ENCODE results near the gene UBXN6.

Gene UBXN6

DNA sequence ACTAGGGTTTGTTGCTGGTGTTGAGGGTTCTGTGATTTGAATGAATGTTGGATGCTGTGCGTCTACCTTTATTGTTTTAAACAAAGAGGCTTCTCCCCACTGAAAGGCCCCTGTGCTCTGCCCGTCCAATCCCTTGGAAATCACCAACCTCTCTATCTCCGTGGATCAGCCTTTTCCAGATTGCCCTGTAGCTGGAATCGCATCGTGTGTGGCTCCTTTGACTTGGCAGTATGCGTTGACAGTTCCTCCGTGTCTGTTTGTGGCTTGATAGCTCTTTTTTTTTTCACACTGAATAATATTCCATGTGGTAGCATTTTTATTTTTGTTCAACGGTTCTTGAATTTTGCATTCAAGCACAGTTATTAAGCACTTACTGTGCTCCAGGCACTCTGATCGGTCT is 23.2 kb downstream of the UBXN6 start:
- WGBS = 94% methylated on average over 9 of the region's 9 CpGs
- Histone ChIP-seq H3K27me3 (ENCODE audit: control insufficient read depth in 1 of 2, insufficient read depth in 1 of 2, low read length in 2 of 2) (no peaks in the 10 kb centered on the region), H3K23ac (ENCODE audit: low read length in 2 of 2) (no peak overlapping the region), H3K4me2 (ENCODE audit: low read length, poor library complexity, severe bottlenecking) (no peak overlapping the region), H3K79me1 (replicated peaks; ENCODE audit: low read length, poor library complexity, severe bottlenecking) (peaks cover 15% of the 10 kb centered on the region), H2BK120ac (ENCODE audit: low read depth, low read length) (no peak overlapping the region), H3K36me3 (ENCODE audit: control insufficient read depth in 1 of 2, insufficient read depth in 2 of 2, low read depth in 1 of 2, low read length in 2 of 2) (peaks cover 37 to 50% of the 10 kb centered on the region in 2 experiments), H4K8ac (ENCODE audit: low read length) (no peak overlapping the region), H3K14ac (ENCODE audit: low read length in 2 of 2) (no peak overlapping the region), H2AFZ (ENCODE audit: low read depth, low read length) (no peak overlapping the region), H4K91ac (ENCODE audit: low read length) (no peak overlapping the region), H2AK5ac (ENCODE audit: low read length, severe bottlenecking) (no peak overlapping the region), H2BK15ac (ENCODE audit: low read depth, poor library complexity, severe bottlenecking) (no peak overlapping the region), H3K4ac (ENCODE audit: low read depth in 1 of 2, low read length in 2 of 2) (no peak overlapping the region), H2BK5ac (ENCODE audit: low read depth, low read length, poor library complexity, severe bottlenecking) (no peak overlapping the region), H3K4me3 (ENCODE audit: insufficient read depth in 1 of 2, low read depth in 1 of 2, low read length in 2 of 2) (no peak overlapping the region), H3K9me3 (ENCODE audit: control insufficient read depth, low read length) (no peaks in the 10 kb centered on the region), H3K9ac (ENCODE audit: low read length) (no peak overlapping the region), H3K4me1 (ENCODE audit: control insufficient read depth, insufficient read depth, low read depth, low read length) (peaks cover 2% of the 10 kb centered on the region), H2BK12ac (ENCODE audit: low read length in 2 of 2) (no peak overlapping the region), H3K27ac (ENCODE audit: low read length, poor library complexity, severe bottlenecking) (no peak overlapping the region), H3K18ac (ENCODE audit: low read depth in 1 of 2, low read length in 2 of 2) (no peak overlapping the region)
- DNase-seq = no peak

GRCh38 chr19:4432918-4433506 is 24.6 kb downstream of the UBXN6 start:
- Histone ChIP-seq H3K14ac (ENCODE audit: low read length in 2 of 2) (no peak overlapping the region), H3K4me1 (ENCODE audit: control insufficient read depth, insufficient read depth, low read depth, low read length) (peaks cover 2% of the 10 kb centered on the region), H3K9me3 (ENCODE audit: control insufficient read depth, low read length) (no peaks in the 10 kb centered on the region), H3K23ac (ENCODE audit: low read length in 2 of 2) (no peak overlapping the region), H4K91ac (ENCODE audit: low read length) (no peak overlapping the region), H3K4me3 (ENCODE audit: insufficient read depth in 1 of 2, low read depth in 1 of 2, low read length in 2 of 2) (no peak overlapping the region), H2BK15ac (ENCODE audit: low read depth, poor library complexity, severe bottlenecking) (no peak overlapping the region), H2BK12ac (ENCODE audit: low read length in 2 of 2) (no peak overlapping the region), H4K8ac (ENCODE audit: low read length) (no peak overlapping the region), H3K4me2 (ENCODE audit: low read length, poor library complexity, severe bottlenecking) (no peak overlapping the region), H3K27me3 (ENCODE audit: control insufficient read depth in 1 of 2, insufficient read depth in 1 of 2, low read length in 2 of 2) (no peaks in the 10 kb centered on the region), H3K18ac (ENCODE audit: low read depth in 1 of 2, low read length in 2 of 2) (no peak overlapping the region), H2BK5ac (ENCODE audit: low read depth, low read length, poor library complexity, severe bottlenecking) (no peak overlapping the region), H3K9ac (ENCODE audit: low read length) (no peak overlapping the region), H3K27ac (ENCODE audit: low read length, poor library complexity, severe bottlenecking) (no peak overlapping the region), H3K4ac (ENCODE audit: low read depth in 1 of 2, low read length in 2 of 2) (no peak overlapping the region), H2AFZ (ENCODE audit: low read depth, low read length) (no peak overlapping the region), H2AK5ac (ENCODE audit: low read length, severe bottlenecking) (no peak overlapping the region), H3K79me1 (replicated peaks; ENCODE audit: low read length, poor library complexity, severe bottlenecking) (peaks cover 15% of the 10 kb centered on the region), H2BK120ac (ENCODE audit: low read depth, low read length) (no peak overlapping the region), H3K36me3 (ENCODE audit: control insufficient read depth in 1 of 2, insufficient read depth in 2 of 2, low read depth in 1 of 2, low read length in 2 of 2) (peaks cover 44 to 62% of the 10 kb centered on the region in 2 experiments)
- 94% methylated on average over 28 of the region's 28 CpGs for WGBS
- DNase-seq = no peak

GRCh38 chr19:4431808-4432674 is 25.6 kb downstream of the UBXN6 start:
- Histone ChIP-seq H2BK120ac (ENCODE audit: low read depth, low read length) (no peak overlapping the region), H3K4me1 (ENCODE audit: control insufficient read depth, insufficient read depth, low read depth, low read length) (peaks cover 2% of the 10 kb centered on the region), H3K4me3 (ENCODE audit: insufficient read depth in 1 of 2, low read depth in 1 of 2, low read length in 2 of 2) (no peak overlapping the region), H3K18ac (ENCODE audit: low read depth in 1 of 2, low read length in 2 of 2) (no peak overlapping the region), H2BK5ac (ENCODE audit: low read depth, low read length, poor library complexity, severe bottlenecking) (no peak overlapping the region), H3K23ac (ENCODE audit: low read length in 2 of 2) (no peak overlapping the region), H3K9me3 (ENCODE audit: control insufficient read depth, low read length) (no peaks in the 10 kb centered on the region), H3K4me2 (ENCODE audit: low read length, poor library complexity, severe bottlenecking) (no peak overlapping the region), H4K8ac (ENCODE audit: low read length) (no peak overlapping the region), H2AFZ (ENCODE audit: low read depth, low read length) (no peak overlapping the region), H3K4ac (ENCODE audit: low read depth in 1 of 2, low read length in 2 of 2) (no peak overlapping the region), H3K9ac (ENCODE audit: low read length) (no peak overlapping the region), H2BK15ac (ENCODE audit: low read depth, poor library complexity, severe bottlenecking) (no peak overlapping the region), H4K91ac (ENCODE audit: low read length) (no peak overlapping the region), H2BK12ac (ENCODE audit: low read length in 2 of 2) (no peak overlapping the region), H3K79me1 (replicated peaks; ENCODE audit: low read length, poor library complexity, severe bottlenecking) (peaks cover 13% of the 10 kb centered on the region), H3K27ac (ENCODE audit: low read length, poor library complexity, severe bottlenecking) (no peak overlapping the region), H3K27me3 (ENCODE audit: control insufficient read depth in 1 of 2, insufficient read depth in 1 of 2, low read length in 2 of 2) (no peaks in the 10 kb centered on the region), H3K14ac (ENCODE audit: low read length in 2 of 2) (no peak overlapping the region), H3K36me3 (ENCODE audit: control insufficient read depth in 1 of 2, insufficient read depth in 2 of 2, low read depth in 1 of 2, low read length in 2 of 2) (peaks cover 44 to 62% of the 10 kb centered on the region in 2 experiments), H2AK5ac (ENCODE audit: low read length, severe bottlenecking) (no peak overlapping the region)
- no peak for DNase-seq
- WGBS = 96% methylated on average over 26 of the region's 26 CpGs

GRCh38 chr19:4431296-4431695 is 26.3 kb downstream of the UBXN6 start:
- 95% methylated on average over 9 of the region's 9 CpGs for WGBS
- no peaks in the 10 kb centered on the region for H3K9me3 ChIP-seq (ENCODE audit: control insufficient read depth, low read length)
- H3K4me2 ChIP-seq (ENCODE audit: low read length, poor library complexity, severe bottlenecking) = no peak overlapping the region
- peaks cover 44 to 54% of the 10 kb centered on the region in 2 experiments for H3K36me3 ChIP-seq (ENCODE audit: control insufficient read depth in 1 of 2, insufficient read depth in 2 of 2, low read depth in 1 of 2, low read length in 2 of 2)
- H3K4me1 ChIP-seq (ENCODE audit: control insufficient read depth, insufficient read depth, low read depth, low read length) = peaks cover under 1% of the 10 kb centered on the region
- DNase-seq = no peak
- no peak overlapping the region for H3K27ac ChIP-seq (ENCODE audit: low read length, poor library complexity, severe bottlenecking)
- no peak overlapping the region for H3K18ac ChIP-seq (ENCODE audit: low read depth in 1 of 2, low read length in 2 of 2)
- no peak overlapping the region for H3K14ac ChIP-seq (ENCODE audit: low read length in 2 of 2)
- peaks cover 7% of the 10 kb centered on the region for H3K79me1 ChIP-seq (replicated peaks; ENCODE audit: low read length, poor library complexity, severe bottlenecking)
- no peak overlapping the region for H2BK15ac ChIP-seq (ENCODE audit: low read depth, poor library complexity, severe bottlenecking)
- H3K4ac ChIP-seq (ENCODE audit: low read depth in 1 of 2, low read length in 2 of 2) = no peak overlapping the region
- no peak overlapping the region for H3K4me3 ChIP-seq (ENCODE audit: insufficient read depth in 1 of 2, low read depth in 1 of 2, low read length in 2 of 2)
- H2BK5ac ChIP-seq (ENCODE audit: low read depth, low read length, poor library complexity, severe bottlenecking) = no peak overlapping the region
- H2AFZ ChIP-seq (ENCODE audit: low read depth, low read length) = no peak overlapping the region
- H4K91ac ChIP-seq (ENCODE audit: low read length) = no peak overlapping the region
- no peak overlapping the region for H2BK120ac ChIP-seq (ENCODE audit: low read depth, low read length)
- H2AK5ac ChIP-seq (ENCODE audit: low read length, severe bottlenecking) = no peak overlapping the region
- no peak overlapping the region for H2BK12ac ChIP-seq (ENCODE audit: low read length in 2 of 2)
- no peak overlapping the region for H3K9ac ChIP-seq (ENCODE audit: low read length)
- H4K8ac ChIP-seq (ENCODE audit: low read length) = no peak overlapping the region
- no peaks in the 10 kb centered on the region for H3K27me3 ChIP-seq (ENCODE audit: control insufficient read depth in 1 of 2, insufficient read depth in 1 of 2, low read length in 2 of 2)
- no peak overlapping the region for H3K23ac ChIP-seq (ENCODE audit: low read length in 2 of 2)

Measured in mesenchymal stem cell (in vitro differentiated cells and primary cell).